Measurements from ENCODE around the gene FBLN5. TPM values are rescaled to one million over a fixed set of nuclear protein-coding genes. Genes with fewer than 3 reads are reported as not detected.

The FBLN5 gene
- total RNA-seq, 1 experiment from 2014 or later: not detected

DNA sequence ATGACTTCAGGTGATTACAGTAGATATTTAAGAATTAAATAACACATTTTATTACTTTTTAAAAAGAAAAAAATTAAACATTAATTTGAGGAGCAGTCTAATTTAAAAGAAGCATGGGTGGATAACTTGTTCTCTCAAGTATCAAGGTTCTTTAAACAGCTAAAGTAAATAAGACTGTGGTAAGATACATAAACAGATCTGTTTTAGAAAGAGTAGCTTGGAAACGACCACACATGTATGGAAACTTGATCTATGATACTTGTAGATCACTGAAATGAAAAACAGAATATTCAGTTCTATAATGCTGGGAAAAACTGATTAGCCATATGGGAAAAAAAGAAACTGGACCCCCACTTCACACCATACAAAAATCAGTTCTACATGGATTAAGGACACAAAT lies 116.2 kb downstream of the FBLN5 start:
- Histone ChIP-seq H3F3A (ENCODE audit: insufficient read depth, low read depth) (peaks cover 4% of the 10 kb centered on the region; the same call in 1 of the 2 replicates), H2AFZ (no peak overlapping the region), H3K4me1 (replicated peaks; ENCODE audit: insufficient read depth) (peaks cover 20% of the 10 kb centered on the region), H3K9me3 (ENCODE audit: insufficient read depth, low read depth) (no peaks in the 10 kb centered on the region), H4K20me1 (ENCODE audit: insufficient read depth) (no peaks in the 10 kb centered on the region), H3K27me3 (ENCODE audit: insufficient read depth, low read depth) (no peaks in the 10 kb centered on the region), H3K79me2 (ENCODE audit: low read depth) (0 out of 2 replicates have a peak, but pooled peaks cover 7% of the 10 kb centered on the region), H3K27ac (no peak overlapping the region), H3K4me3 (no peak overlapping the region), H3K4me2 (no peak overlapping the region), H3K9me2 (ENCODE audit: insufficient read depth) (no peaks in the 10 kb centered on the region), H3K36me3 (ENCODE audit: low read depth) (no peaks in the 10 kb centered on the region)
- intact Hi-C loops (cut with micrococcal nuclease; ENCODE audit: unreplicated experiment): no loop called here
- no TSS peak for BruUV-seq (replicated peaks)
- ChIA-PET CTCF (interaction anchor here (0.6 kb wide), 1 partner anchor 108 kb away, joined by 3 read pairs; no protein-coding TSS in a partner anchor), POLR2A (ENCODE audit: unreplicated experiment) (no interaction called here)
- no peak for DNase-seq
- TF ChIP-seq EZH2 (IDR thresholded peaks at IDR 0.05; ENCODE audit: low read depth): no peak
- TF ChIP-seq, protein P1, sequence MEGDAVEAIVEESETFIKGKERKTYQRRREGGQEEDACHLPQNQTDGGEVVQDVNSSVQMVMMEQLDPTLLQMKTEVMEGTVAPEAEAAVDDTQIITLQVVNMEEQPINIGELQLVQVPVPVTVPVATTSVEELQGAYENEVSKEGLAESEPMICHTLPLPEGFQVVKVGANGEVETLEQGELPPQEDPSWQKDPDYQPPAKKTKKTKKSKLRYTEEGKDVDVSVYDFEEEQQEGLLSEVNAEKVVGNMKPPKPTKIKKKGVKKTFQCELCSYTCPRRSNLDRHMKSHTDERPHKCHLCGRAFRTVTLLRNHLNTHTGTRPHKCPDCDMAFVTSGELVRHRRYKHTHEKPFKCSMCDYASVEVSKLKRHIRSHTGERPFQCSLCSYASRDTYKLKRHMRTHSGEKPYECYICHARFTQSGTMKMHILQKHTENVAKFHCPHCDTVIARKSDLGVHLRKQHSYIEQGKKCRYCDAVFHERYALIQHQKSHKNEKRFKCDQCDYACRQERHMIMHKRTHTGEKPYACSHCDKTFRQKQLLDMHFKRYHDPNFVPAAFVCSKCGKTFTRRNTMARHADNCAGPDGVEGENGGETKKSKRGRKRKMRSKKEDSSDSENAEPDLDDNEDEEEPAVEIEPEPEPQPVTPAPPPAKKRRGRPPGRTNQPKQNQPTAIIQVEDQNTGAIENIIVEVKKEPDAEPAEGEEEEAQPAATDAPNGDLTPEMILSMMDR (conservative IDR thresholded peaks at IDR 0.05): no peak

DNA sequence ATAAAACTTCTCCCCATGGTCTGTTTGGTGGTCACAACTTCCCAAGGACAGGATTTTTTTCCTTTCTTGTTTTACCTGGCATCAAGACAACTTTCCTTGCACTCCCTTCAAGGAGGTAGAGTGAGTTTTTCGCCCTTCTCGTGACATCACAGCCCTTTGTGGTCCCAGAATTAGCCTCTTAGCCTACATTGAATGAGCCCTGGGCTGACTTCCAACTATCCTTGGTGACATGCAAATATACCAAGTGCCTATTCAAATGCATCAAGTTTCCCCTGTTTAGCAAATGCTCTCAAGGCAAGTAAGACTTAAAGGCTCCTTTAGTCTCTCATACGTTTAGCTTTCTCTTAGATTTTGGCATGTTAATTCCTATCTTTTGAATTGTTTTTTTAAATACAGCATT lies 116.7 kb downstream of the FBLN5 start:
- ChIA-PET POLR2A (ENCODE audit: unreplicated experiment) (no interaction called here), CTCF (interaction anchor here (0.6 kb wide), 1 partner anchor 108 kb away, joined by 3 read pairs; no protein-coding TSS in a partner anchor)
- H3K79me2 ChIP-seq (ENCODE audit: low read depth): 0 out of 2 replicates have a peak, but pooled peaks cover 7% of the 10 kb centered on the region
- no peaks in the 10 kb centered on the region for H3K9me3 ChIP-seq (ENCODE audit: insufficient read depth, low read depth)
- no peak overlapping the region for H3K4me3 ChIP-seq
- no TSS peak for BruUV-seq (replicated peaks)
- H3K27me3 ChIP-seq (ENCODE audit: insufficient read depth, low read depth): no peaks in the 10 kb centered on the region
- TF ChIP-seq, protein P1 (conservative IDR thresholded peaks at IDR 0.05): no peak
- TF ChIP-seq EZH2 (IDR thresholded peaks at IDR 0.05; ENCODE audit: low read depth): no peak
- no peak for DNase-seq
- H3K27ac ChIP-seq: no peak overlapping the region
- no peaks in the 10 kb centered on the region for H4K20me1 ChIP-seq (ENCODE audit: insufficient read depth)
- H3F3A ChIP-seq (ENCODE audit: insufficient read depth, low read depth): peaks cover 4% of the 10 kb centered on the region; the same call in 1 of the 2 replicates
- no peak overlapping the region for H2AFZ ChIP-seq
- intact Hi-C loops (cut with micrococcal nuclease; ENCODE audit: unreplicated experiment): no loop called here
- H3K36me3 ChIP-seq (ENCODE audit: low read depth): no peaks in the 10 kb centered on the region
- H3K9me2 ChIP-seq (ENCODE audit: insufficient read depth): no peaks in the 10 kb centered on the region
- H3K4me1 ChIP-seq (replicated peaks; ENCODE audit: insufficient read depth): peaks cover 20% of the 10 kb centered on the region
- H3K4me2 ChIP-seq: no peak overlapping the region

DNA sequence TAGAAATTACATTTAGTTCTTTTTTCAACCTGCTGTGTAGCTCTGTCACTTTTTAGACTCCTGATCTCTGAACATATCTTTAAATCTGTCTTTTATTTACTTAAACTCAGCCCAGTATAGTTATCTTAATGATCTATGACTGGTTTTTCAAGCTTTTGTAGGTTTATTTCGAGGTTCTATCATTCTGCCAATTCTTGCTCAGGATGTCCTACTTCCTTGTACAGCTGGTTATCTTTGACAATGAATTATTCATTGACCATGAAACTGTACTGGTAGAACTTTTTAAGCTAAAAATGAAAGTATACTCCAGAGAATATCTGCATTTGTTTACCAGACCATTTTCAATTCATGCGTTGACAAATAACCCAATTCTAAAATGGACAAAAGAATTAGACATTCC lies 118.0 kb downstream of the FBLN5 start:
- Histone ChIP-seq H3K4me3 (no peak overlapping the region; the same call in 1 of the 2 replicates), H3F3A (ENCODE audit: insufficient read depth, low read depth) (peaks cover 4% of the 10 kb centered on the region; the same call in 1 of the 2 replicates), H4K20me1 (ENCODE audit: insufficient read depth) (no peaks in the 10 kb centered on the region), H3K27me3 (ENCODE audit: insufficient read depth, low read depth) (no peaks in the 10 kb centered on the region), H2AFZ (no peak overlapping the region), H3K27ac (no peak overlapping the region), H3K4me2 (peak overlapping the region; percentile 61), H3K79me2 (ENCODE audit: low read depth) (0 out of 2 replicates have a peak, but pooled peaks cover 3% of the 10 kb centered on the region), H3K4me1 (replicated peaks; ENCODE audit: insufficient read depth) (peaks cover 20% of the 10 kb centered on the region), H3K9me2 (ENCODE audit: insufficient read depth) (no peaks in the 10 kb centered on the region), H3K9me3 (ENCODE audit: insufficient read depth, low read depth) (no peaks in the 10 kb centered on the region), H3K36me3 (ENCODE audit: low read depth) (no peaks in the 10 kb centered on the region)
- intact Hi-C loops (cut with micrococcal nuclease; ENCODE audit: unreplicated experiment): no loop called here
- POLR2A ChIA-PET (ENCODE audit: unreplicated experiment): no interaction called here
- peak in 1 of 2 experiments; percentile 77 for DNase-seq
- CTCF ChIA-PET: no interaction called here
- no peak for TF ChIP-seq EZH2 (IDR thresholded peaks at IDR 0.05; ENCODE audit: low read depth)
- TF ChIP-seq, protein P1 (conservative IDR thresholded peaks at IDR 0.05): no peak
- BruUV-seq (replicated peaks): no TSS peak

All from PC-9 (cell line).